Measurements from ENCODE around the gene TNFSF11.

The TNFSF11 gene

GRCh38 chr13:42612021-42612765 lies 38.2 kb downstream of the TNFSF11 start:
- no peak for DNase-seq

GRCh38 chr13:42614436-42615035 lies 40.6 kb downstream of the TNFSF11 start:
- DNase-seq, result no peak

GRCh38 chr13:42615691-42616090 lies 41.7 kb downstream of the TNFSF11 start:
- no peak for DNase-seq

GRCh38 chr13:42617221-42617620 lies 43.3 kb downstream of the TNFSF11 start:
- no peak for DNase-seq

- DNase-seq, result no peak
These were observed 50.0 kb downstream of the TNFSF11 start for GRCh38 chr13:42623916-42624315.

- DNase-seq, result no peak
These were observed 51.7 kb downstream of the TNFSF11 start for GRCh38 chr13:42625611-42626010.

- no peak for DNase-seq
These were observed 52.4 kb downstream of the TNFSF11 start for GRCh38 chr13:42626176-42626860.

GRCh38 chr13:42628666-42629065 lies 54.7 kb downstream of the TNFSF11 start:
- DNase-seq, result no peak

- DNase-seq, result no peak
These were observed 57.2 kb downstream of the TNFSF11 start for GRCh38 chr13:42631181-42631580.

- no peak for DNase-seq
These were observed 59.5 kb downstream of the TNFSF11 start for GRCh38 chr13:42633495-42633894.

GRCh38 chr13:42638101-42638500 lies 64.1 kb downstream of the TNFSF11 start:
- no peak for DNase-seq

GRCh38 chr13:42638886-42639285 lies 64.9 kb downstream of the TNFSF11 start:
- no peak for DNase-seq

- DNase-seq, result no peak
These were observed 69.1 kb downstream of the TNFSF11 start for GRCh38 chr13:42643076-42643475.

- no peak for DNase-seq
These were observed 70.9 kb downstream of the TNFSF11 start for GRCh38 chr13:42644841-42645240.

GRCh38 chr13:42645717-42646116 lies 71.8 kb downstream of the TNFSF11 start:
- no peak for DNase-seq

- no peak for DNase-seq
These were observed 75.2 kb downstream of the TNFSF11 start for GRCh38 chr13:42649141-42649540.

- no peak for DNase-seq
These were observed 75.9 kb downstream of the TNFSF11 start for GRCh38 chr13:42649831-42650230.

GRCh38 chr13:42650506-42650905 lies 76.6 kb downstream of the TNFSF11 start:
- DNase-seq, result no peak

- no peak for DNase-seq
These were observed 78.1 kb downstream of the TNFSF11 start for GRCh38 chr13:42651936-42652641.

- DNase-seq, result no peak
These were observed 78.9 kb downstream of the TNFSF11 start for GRCh38 chr13:42652642-42653415.

- DNase-seq, result no peak
These were observed 79.7 kb downstream of the TNFSF11 start for GRCh38 chr13:42653679-42654078.

GRCh38 chr13:42654212-42654611 lies 80.3 kb downstream of the TNFSF11 start:
- no peak for DNase-seq

GRCh38 chr13:42654722-42655121 lies 80.8 kb downstream of the TNFSF11 start:
- no peak for DNase-seq

All from effector CD4-positive, alpha-beta T cell (primary cell).